Stimulated activated effector memory CD8-positive, alpha-beta T cell treated with anti-CD3 and anti-CD28 coated beads, Interleukin-12 subunit alpha, Interleukin-12 subunit beta, amount 100 ng/mL, for 72 hours (primary cell): Measurements from ENCODE around the gene MAX.
A peak's percentile ranks its signal among the peaks of the same experiment; 100 is the strongest.
"Not testable (repeated sequence)": the region's sequence is repeated elsewhere in the genome, so short reads cannot be mapped to it uniquely, and the experiment has no call there.

Experiments used
- ATAC-seq: fragments of 150-1000 bp; cut with Tn5 transposase; 2 replicates; pipeline ENCODE4 v1.10.0; 2021
- DNase-seq, 2 donors: peaks; one replicate each; pipeline ENCODE4 v3.0.0; 2021 to 2022; ENCODE audit warnings: low spot score in 2 of 2
- H3K27ac Mint-ChIP-seq: one replicate; pipeline ENCODE4 v1.8.0; 2022; ENCODE audit warnings: mild to moderate bottlenecking, mixed read lengths
- H3K36me3 Mint-ChIP-seq: one replicate; pipeline ENCODE4 v1.8.0; 2022; ENCODE audit warnings: mild to moderate bottlenecking, mixed read lengths
- H3K4me1 Mint-ChIP-seq: one replicate; pipeline ENCODE4 v1.8.0; 2022; ENCODE audit warnings: mixed read lengths
- H3K4me3 Mint-ChIP-seq: one replicate; pipeline ENCODE4 v1.8.0; 2022; ENCODE audit warnings: mild to moderate bottlenecking, mixed read lengths
- H3K9me3 Mint-ChIP-seq: one replicate; pipeline ENCODE4 v1.8.0; 2022; ENCODE audit warnings: mixed read lengths

The MAX gene

GRCh38 chr14:65040666-65041433 is 61.5 kb downstream of the MAX start:
- ATAC-seq (no peak), DNase-seq (no peak)
- peaks cover 60% of the 10 kb centered on the region for H3K36me3 Mint-ChIP-seq
- no peak overlapping the region for H3K27ac Mint-ChIP-seq
- H3K4me1 Mint-ChIP-seq: no peaks in the 10 kb centered on the region
- H3K9me3 Mint-ChIP-seq: no peaks in the 10 kb centered on the region
- H3K4me3 Mint-ChIP-seq: no peak overlapping the region

DNA sequence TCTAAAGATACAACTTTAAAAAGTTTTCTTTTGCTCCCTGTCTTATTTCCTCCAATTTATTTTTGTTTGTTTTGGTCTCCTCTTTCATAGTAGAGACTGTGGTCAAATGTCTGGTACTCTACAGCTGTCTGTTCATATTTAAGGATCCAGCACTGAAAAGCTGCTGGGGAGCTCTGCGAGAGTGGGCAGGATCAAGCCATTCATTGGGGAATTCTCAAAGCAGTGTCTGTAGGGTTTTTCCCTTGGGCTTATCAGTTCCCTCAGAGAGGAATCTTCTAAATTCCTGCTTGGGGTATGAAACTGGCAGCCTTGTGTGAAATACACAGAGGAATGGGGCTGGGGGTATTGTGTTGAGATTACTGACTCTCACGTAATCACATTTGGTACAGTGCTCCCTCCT is 63.4 kb downstream of the MAX start:
- no peaks in the 10 kb centered on the region for H3K4me1 Mint-ChIP-seq
- H3K4me3 Mint-ChIP-seq: no peak overlapping the region
- H3K9me3 Mint-ChIP-seq: no peaks in the 10 kb centered on the region
- ATAC-seq (no peak), DNase-seq (no peak)
- peaks cover 51% of the 10 kb centered on the region for H3K36me3 Mint-ChIP-seq
- no peak overlapping the region for H3K27ac Mint-ChIP-seq

DNA sequence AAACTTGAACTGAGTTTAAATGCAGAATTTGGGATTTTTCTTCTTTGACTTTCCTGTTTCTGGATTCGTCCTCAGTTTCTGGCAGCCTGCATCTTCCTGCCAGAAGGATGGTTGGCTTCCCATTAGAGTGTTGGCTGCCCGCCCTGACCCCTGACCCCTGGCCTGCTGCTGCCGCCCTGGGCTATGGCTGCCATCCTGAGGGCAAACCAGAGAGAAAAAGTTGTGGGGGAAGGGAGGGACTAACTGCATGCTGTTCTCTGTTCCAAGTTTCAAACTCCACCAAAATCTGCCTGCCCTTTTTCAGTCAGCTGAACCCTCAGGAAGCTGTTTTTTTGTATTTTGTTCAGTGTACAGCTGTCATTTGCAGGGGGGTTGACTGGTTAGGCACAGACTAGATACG is 67.3 kb downstream of the MAX start:
- Mint-ChIP-seq H3K27ac (peak overlapping the region; percentile 82), H3K4me3 (no peak overlapping the region), H3K36me3 (peaks cover 51% of the 10 kb centered on the region)

GRCh38 chr14:65034021-65034420 is 68.3 kb downstream of the MAX start:
- Mint-ChIP-seq H3K4me1 (no peaks in the 10 kb centered on the region), H3K36me3 (peaks cover 57% of the 10 kb centered on the region), H3K27ac (no peak overlapping the region), H3K4me3 (no peak overlapping the region), H3K9me3 (no peaks in the 10 kb centered on the region)
- ATAC-seq: no peak
- DNase-seq: no peak

More for the DNA sequence above, 67.3 kb downstream of the MAX start:
- Mint-ChIP-seq H3K4me1 (no peaks in the 10 kb centered on the region), H3K9me3 (no peaks in the 10 kb centered on the region)
- DNase-seq: no peak
- no peak for ATAC-seq

DNA sequence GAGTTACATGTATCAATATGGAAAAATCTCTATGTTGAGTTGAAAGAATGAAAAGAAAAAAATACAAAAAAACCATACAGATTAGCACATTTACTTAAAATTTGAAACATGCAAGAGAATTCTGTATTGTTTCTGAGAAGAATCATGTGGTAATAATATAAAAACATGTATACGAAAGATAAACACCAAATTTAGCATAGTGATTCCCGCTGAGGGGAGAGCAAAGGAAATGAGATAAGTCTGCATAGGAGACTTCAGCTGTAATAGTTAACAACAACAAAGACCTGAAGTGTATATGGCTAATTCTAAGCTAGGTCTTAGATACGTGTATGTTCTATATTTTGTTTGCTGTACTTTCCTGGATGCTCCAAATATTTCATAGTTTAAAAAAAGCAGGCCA is 69.1 kb downstream of the MAX start:
- H3K27ac Mint-ChIP-seq: no peak overlapping the region
- no peak for DNase-seq
- H3K4me3 Mint-ChIP-seq: no peak overlapping the region
- H3K9me3 Mint-ChIP-seq: no peaks in the 10 kb centered on the region
- ATAC-seq: no peak
- no peaks in the 10 kb centered on the region for H3K4me1 Mint-ChIP-seq
- H3K36me3 Mint-ChIP-seq: peaks cover 56% of the 10 kb centered on the region

DNA sequence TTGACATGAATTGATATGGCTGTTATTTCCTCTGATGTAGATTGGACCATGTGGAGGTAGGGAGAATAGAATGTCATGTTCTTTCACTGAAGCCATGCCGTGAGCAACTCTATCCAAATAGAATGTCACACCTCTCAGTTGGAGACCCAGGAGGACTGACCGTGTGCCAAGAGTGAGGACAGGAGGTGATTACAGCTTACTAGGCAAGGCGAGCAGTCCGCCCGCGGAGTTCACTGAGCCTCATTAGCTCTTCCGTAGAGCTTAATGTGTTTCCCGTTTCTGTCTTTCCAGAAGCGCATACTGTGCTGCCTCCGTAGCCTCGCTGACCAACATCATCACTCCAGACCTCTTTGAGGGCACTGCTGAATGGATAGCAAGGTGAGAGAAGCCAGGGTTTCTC is 70.0 kb downstream of the MAX start:
- DNase-seq: no peak
- Mint-ChIP-seq H3K36me3 (peaks cover 58% of the 10 kb centered on the region), H3K4me3 (no peak overlapping the region), H3K9me3 (no peaks in the 10 kb centered on the region), H3K27ac (no peak overlapping the region), H3K4me1 (no peaks in the 10 kb centered on the region)
- ATAC-seq: no peak

DNA sequence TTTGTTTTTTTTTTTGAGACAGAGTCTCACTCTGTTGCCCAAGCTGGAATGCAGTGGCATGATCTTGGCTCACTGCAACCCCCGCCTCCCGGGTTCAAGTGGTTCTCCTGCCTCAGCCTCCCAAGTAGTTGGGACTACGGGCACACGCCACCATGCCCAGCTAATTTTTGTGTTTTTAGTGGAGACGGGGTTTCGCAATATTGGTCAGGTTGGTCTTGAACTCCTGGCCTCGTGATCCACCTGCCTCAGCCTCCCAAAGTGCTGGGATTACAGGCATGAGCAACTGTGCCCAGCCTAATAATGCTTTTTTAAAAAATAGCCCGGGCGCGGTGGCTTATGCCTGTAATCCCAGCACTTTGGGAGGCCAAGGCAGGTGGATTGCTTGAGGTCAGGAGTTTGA is 71.0 kb downstream of the MAX start:
- not testable (repeated sequence) for DNase-seq, H3K27ac Mint-ChIP-seq, H3K4me1 Mint-ChIP-seq, ATAC-seq, H3K9me3 Mint-ChIP-seq, H3K4me3 Mint-ChIP-seq
- peaks cover 62% of the 10 kb centered on the region for H3K36me3 Mint-ChIP-seq

- Mint-ChIP-seq H3K4me1 (no peaks in the 10 kb centered on the region), H3K4me3 (no peak overlapping the region), H3K9me3 (no peaks in the 10 kb centered on the region), H3K27ac (no peak overlapping the region), H3K36me3 (peaks cover 54% of the 10 kb centered on the region)
- no peak for ATAC-seq
- no peak for DNase-seq
Measured at GRCh38 chr14:65028937-65029336, 73.4 kb downstream of the MAX start.

- Mint-ChIP-seq H3K36me3 (peaks cover 47% of the 10 kb centered on the region), H3K4me1 (no peaks in the 10 kb centered on the region), H3K9me3 (no peaks in the 10 kb centered on the region), H3K27ac (no peak overlapping the region), H3K4me3 (no peak overlapping the region)
- peak; percentile 54 for ATAC-seq
- DNase-seq: no peak
Measured at GRCh38 chr14:65027127-65027799, 75.1 kb downstream of the MAX start.

DNA sequence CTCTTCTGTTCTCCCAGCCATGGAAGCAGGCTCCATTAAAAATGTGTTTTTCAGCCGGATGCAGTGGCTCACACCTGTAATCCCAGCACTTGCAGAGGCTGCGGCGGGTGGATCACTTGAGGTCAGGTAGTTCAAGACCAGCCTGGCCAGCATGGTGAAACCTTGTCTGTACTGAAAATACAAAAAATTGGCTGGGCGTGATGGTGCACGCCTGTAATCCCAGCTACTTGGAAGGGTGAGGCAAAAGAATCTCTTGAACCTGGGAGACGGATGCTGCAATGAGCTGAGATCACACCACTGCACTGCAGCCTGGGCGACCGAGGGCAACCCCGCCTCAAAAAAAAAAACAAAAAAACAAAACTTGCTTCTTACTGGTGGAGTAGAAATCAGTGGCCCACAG is 75.8 kb downstream of the MAX start:
- Mint-ChIP-seq H3K27ac (no peak overlapping the region), H3K9me3 (no peaks in the 10 kb centered on the region), H3K4me1 (no peaks in the 10 kb centered on the region), H3K36me3 (peaks cover 43% of the 10 kb centered on the region), H3K4me3 (no peak overlapping the region)
- ATAC-seq (no peak), DNase-seq (no peak)

DNA sequence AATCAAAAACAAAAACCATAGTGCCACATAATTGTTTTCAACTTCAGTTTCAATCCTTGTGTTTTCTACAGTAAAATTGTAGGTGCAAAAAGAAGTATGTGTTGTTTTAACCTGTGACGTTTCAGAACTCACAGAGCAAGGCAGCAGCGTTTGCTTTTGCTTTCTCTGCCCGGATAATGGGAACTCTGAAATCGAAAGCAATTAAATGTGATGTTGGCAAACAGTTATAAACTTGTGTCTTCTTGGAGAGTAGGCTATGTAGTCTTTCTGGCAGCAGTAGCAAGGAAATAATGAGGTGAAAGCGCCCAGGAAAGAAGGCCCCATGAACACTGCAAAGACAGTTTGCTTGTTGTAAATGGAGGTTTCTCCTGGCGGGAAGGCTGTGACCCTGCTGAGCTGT is 76.5 kb downstream of the MAX start:
- H3K4me3 Mint-ChIP-seq: no peak overlapping the region

More for the DNA sequence above, 76.5 kb downstream of the MAX start:
- H3K36me3 Mint-ChIP-seq: peaks cover 40% of the 10 kb centered on the region
- H3K4me1 Mint-ChIP-seq: no peaks in the 10 kb centered on the region
- H3K9me3 Mint-ChIP-seq: no peaks in the 10 kb centered on the region
- no peak overlapping the region for H3K27ac Mint-ChIP-seq
- DNase-seq (no peak), ATAC-seq (no peak)
